Measurements from ENCODE around the gene TNKS1BP1. TPM values are rescaled to one million over a fixed set of nuclear protein-coding genes. Genes with fewer than 3 reads are reported as not detected.

Gene TNKS1BP1
- total and polyA plus RNA-seq, 9 of the 15 experiments (the other 6 are each of a cell fraction or from before 2014, with no cell fraction given) = 1.1 to 47.2 (median 10.9) TPM

DNA sequence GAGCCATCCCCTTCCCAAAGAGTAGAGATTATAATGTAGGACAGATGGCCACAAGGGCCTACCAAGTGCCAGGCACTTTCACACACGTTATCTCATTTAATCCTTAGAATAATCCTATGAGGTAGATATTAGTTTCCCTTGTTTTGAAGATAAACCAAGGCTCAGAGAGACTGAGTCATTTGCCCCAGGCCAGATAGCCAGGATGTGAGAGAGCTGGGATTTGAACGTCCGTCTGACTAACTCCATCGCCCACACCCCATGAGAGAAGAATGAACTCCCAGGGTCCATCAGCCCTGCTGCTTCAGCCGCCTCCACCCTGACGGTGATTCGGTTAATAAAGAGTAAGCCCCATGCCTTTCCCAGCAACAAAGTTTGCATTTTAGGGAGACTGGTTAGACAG lies 45.5 kb upstream of the TNKS1BP1 start:
- ChIA-PET POLR2A (interaction anchor here (0.6 to 1.3 kb wide), 5 partner anchors 9 to 314 kb away, joined by 3 to 4 read pairs (median 3); no protein-coding TSS in a partner anchor), CTCF (ENCODE audit: low intra/inter-chr PET ratio) (no interaction called here)
- Histone ChIP-seq H3K4me3 (no peak overlapping the region), H3K36me3 (ENCODE audit: control insufficient read depth, insufficient read depth, low read length) (no peaks in the 10 kb centered on the region), H4K20me1 (replicated peaks; ENCODE audit: control insufficient read depth, insufficient read depth, low read length) (no peaks in the 10 kb centered on the region), H3K9ac (ENCODE audit: insufficient read depth in 1 of 2, low read depth in 2 of 2, low read length in 2 of 2) (no peak overlapping the region; a peak in 1 of 4 replicates), H3K9me3 (replicated peaks; ENCODE audit: control insufficient read depth, insufficient read depth, low read depth, low read length) (no peaks in the 10 kb centered on the region), H3K9me1 (ENCODE audit: control insufficient read depth, insufficient read depth, low read length) (no peaks in the 10 kb centered on the region), H3K4me2 (ENCODE audit: insufficient read depth, low read length) (no peak overlapping the region), H3K27ac (ENCODE audit: extremely low read depth, low read depth, low read length) (no peak overlapping the region), H3K79me2 (ENCODE audit: control insufficient read depth, insufficient read depth, low read length) (no peaks in the 10 kb centered on the region), H3K4me1 (replicated peaks in 1 of 2; ENCODE audit: control insufficient read depth in 2 of 2, insufficient read depth in 2 of 2, low read length in 2 of 2) (peaks cover 8 to 17% of the 10 kb centered on the region in 2 experiments; a peak in 4 of 5 replicates), H2AFZ (ENCODE audit: low read depth, low read length) (no peak overlapping the region), H3K27me3 (ENCODE audit: control insufficient read depth in 2 of 2, insufficient read depth in 2 of 2, low read length in 2 of 2) (no peaks in the 10 kb centered on the region)
- 46% methylated on average over 7 of the region's 7 CpGs for WGBS (ENCODE audit: insufficient coverage, low coverage, missing lambda C conversion rate)
- DNase-seq (ENCODE audit: extremely low read depth in 1 of 4, low spot score in 3 of 4) (no peak), ATAC-seq (no peak), FAIRE-seq (no peak)
- intact Hi-C loops (cut with micrococcal nuclease) = no loop called here
- BruUV-seq (replicated peaks) = no TSS peak
- TF ChIP-seq GATAD2A (IDR thresholded peaks at IDR 0.05) = no peak
- no peak for TF ChIP-seq SIN3A (IDR thresholded peaks at IDR 0.05; ENCODE audit: borderline replicate concordance in 2 of 2, control insufficient read depth in 1 of 2, low read depth in 2 of 2, low read length in 2 of 2)
- no peak for TF ChIP-seq ELF2 (CRISPR knock-in tag; IDR thresholded peaks at IDR 0.05)
- no peak for TF ChIP-seq DMBX1 (CRISPR knock-in tag; IDR thresholded peaks at IDR 0.05; ENCODE audit: borderline replicate concordance)
- TF ChIP-seq, protein P1, sequence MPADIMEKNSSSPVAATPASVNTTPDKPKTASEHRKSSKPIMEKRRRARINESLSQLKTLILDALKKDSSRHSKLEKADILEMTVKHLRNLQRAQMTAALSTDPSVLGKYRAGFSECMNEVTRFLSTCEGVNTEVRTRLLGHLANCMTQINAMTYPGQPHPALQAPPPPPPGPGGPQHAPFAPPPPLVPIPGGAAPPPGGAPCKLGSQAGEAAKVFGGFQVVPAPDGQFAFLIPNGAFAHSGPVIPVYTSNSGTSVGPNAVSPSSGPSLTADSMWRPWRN (IDR thresholded peaks at IDR 0.05; ENCODE audit: low read depth) = no peak
- TF ChIP-seq HDAC2 (IDR thresholded peaks at IDR 0.05) = no peak
- TF ChIP-seq GATA2 (CRISPR knock-in tag; IDR thresholded peaks at IDR 0.05) = no peak
- no peak for TF ChIP-seq RBM17 (IDR thresholded peaks at IDR 0.05; ENCODE audit: borderline replicate concordance, low read depth, low read length)
- no peak for TF ChIP-seq PTBP1 (IDR thresholded peaks at IDR 0.05; ENCODE audit: low read depth, low read length)
- TF ChIP-seq, protein P2, sequence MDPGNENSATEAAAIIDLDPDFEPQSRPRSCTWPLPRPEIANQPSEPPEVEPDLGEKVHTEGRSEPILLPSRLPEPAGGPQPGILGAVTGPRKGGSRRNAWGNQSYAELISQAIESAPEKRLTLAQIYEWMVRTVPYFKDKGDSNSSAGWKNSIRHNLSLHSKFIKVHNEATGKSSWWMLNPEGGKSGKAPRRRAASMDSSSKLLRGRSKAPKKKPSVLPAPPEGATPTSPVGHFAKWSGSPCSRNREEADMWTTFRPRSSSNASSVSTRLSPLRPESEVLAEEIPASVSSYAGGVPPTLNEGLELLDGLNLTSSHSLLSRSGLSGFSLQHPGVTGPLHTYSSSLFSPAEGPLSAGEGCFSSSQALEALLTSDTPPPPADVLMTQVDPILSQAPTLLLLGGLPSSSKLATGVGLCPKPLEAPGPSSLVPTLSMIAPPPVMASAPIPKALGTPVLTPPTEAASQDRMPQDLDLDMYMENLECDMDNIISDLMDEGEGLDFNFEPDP (CRISPR knock-in tag; IDR thresholded peaks at IDR 0.05) = no peak
- no peak for TF ChIP-seq SNIP1 (IDR thresholded peaks at IDR 0.05; ENCODE audit: low read depth)
- no peak for TF ChIP-seq YBX1 (IDR thresholded peaks at IDR 0.05)
- no peak for TF ChIP-seq FOXJ3 (CRISPR knock-in tag; IDR thresholded peaks at IDR 0.05)
- TF ChIP-seq SOX6 (IDR thresholded peaks at IDR 0.05) = no peak
- TF ChIP-seq MBD2 (IDR thresholded peaks at IDR 0.05; ENCODE audit: borderline replicate concordance, low read depth) = no peak
- in situ Hi-C loops (cut with MboI) = no loop called here

Measured in K562 (cell line).